Astrocyte of the spinal cord (primary cell): ENCODE data around the gene FAR1.
"Not testable (repeated sequence)": the region's sequence is repeated elsewhere in the genome, so short reads cannot be mapped to it uniquely, and the experiment has no call there.

Experiments
- DNase-seq: peaks from one replicate; pipeline ENCODE4 v3.0.0; 2011; ENCODE audit warnings: low read depth, low spot score
- H3K4me3 ChIP-seq: 2 replicates; pipeline ENCODE4 v1.5.1; 2011; ENCODE audit warnings: low read depth, mild to moderate bottlenecking, low read length, moderate library complexity
- CTCF ChIP-seq: IDR thresholded peaks from 2 replicates; pipeline ENCODE4 v1.5.1; 2012; ENCODE audit warnings: low read depth, mild to moderate bottlenecking, low read length, inconsistent platforms
- in situ Hi-C: cut with HindIII; loops from 2 replicates; pipeline ENCODE4 v1.10.0; 2017; ENCODE audit warnings: low sequenced_read_pairs

FAR1 gene

GRCh38 chr11:13637125-13638069, 31.1 kb upstream of the FAR1 start:
- no peak overlapping the region for H3K4me3 ChIP-seq
- in situ Hi-C loops: no loop called here
- DNase-seq: no peak
- no peak for TF ChIP-seq CTCF

GRCh38 chr11:13638422-13638821, 30.0 kb upstream of the FAR1 start:
- H3K4me3 ChIP-seq: no peak overlapping the region
- DNase-seq: no peak
- in situ Hi-C loops: no loop called here
- no peak for TF ChIP-seq CTCF

- in situ Hi-C loops: no loop called here
- no peak for DNase-seq
- no peak overlapping the region for H3K4me3 ChIP-seq
- TF ChIP-seq CTCF: no peak
These were observed 23.3 kb upstream of the FAR1 start for GRCh38 chr11:13644997-13645687.

- DNase-seq: no peak
- in situ Hi-C loops: no loop called here
- H3K4me3 ChIP-seq: no peak overlapping the region
These were observed 21.1 kb upstream of the FAR1 start for GRCh38 chr11:13647391-13647790.

GRCh38 chr11:13649619-13650018, 18.8 kb upstream of the FAR1 start:
- no peak for TF ChIP-seq CTCF
- no peak overlapping the region for H3K4me3 ChIP-seq
- DNase-seq: no peak
- in situ Hi-C loops: no loop called here

More at GRCh38 chr11:13647391-13647790, 21.1 kb upstream of the FAR1 start:
- TF ChIP-seq CTCF: no peak

GRCh38 chr11:13651515-13651914, 17.0 kb upstream of the FAR1 start:
- DNase-seq, H3K4me3 ChIP-seq, in situ Hi-C loops: not testable (repeated sequence)
